Right lung (tissue), 5 donors: Measurements from ENCODE around the gene METTL16. TPM values are rescaled to one million over a fixed set of nuclear protein-coding genes. Genes with fewer than 3 reads are reported as not detected.

Experiments
- polyA plus RNA-seq, 5 donors: library from polyadenylated mRNA; unstranded; fragments of 120-200 nt; gene quantifications; one replicate each; pipeline versions ENCODE4 v1.2.1 to v1.2.3, GENCODE V29; 2013; ENCODE audit warnings: inconsistent platforms in 1 of 5, low replicate concordance in 1 of 5; ENCODE audit not compliant: insufficient read length in 5 of 5, insufficient read depth in 1 of 5

METTL16 gene
- polyA plus RNA-seq, 5 donors, result 36.2 to 44.9 (median 38.7) TPM

Other genes starting within 250 kb of the METTL16 start
- 10 to 100 TPM; 30.9 to 42.6 (median 35.7) TPM for gene SMG6, start 208.1 kb downstream of the METTL16 start, polyA plus RNA-seq
- 10 to 100 TPM; 21.0 to 25.7 (median 24.7) TPM for gene SRR, start 207.9 kb downstream of the METTL16 start, polyA plus RNA-seq
- 10 to 100 TPM; 29.8 to 39.1 (median 36.0) TPM for gene TSR1, start 175.4 kb downstream of the METTL16 start, polyA plus RNA-seq
- 100 to 1,000 TPM in 1 of 5 donors, 10 to 100 TPM in 4; 68.8 to 103 (median 86.9) TPM for gene SGSM2, start 174.4 kb downstream of the METTL16 start, polyA plus RNA-seq
- 10 to 100 TPM; 10.2 to 20.2 (median 12.5) TPM for gene MNT, start 110.8 kb downstream of the METTL16 start, polyA plus RNA-seq
- 100 to 1,000 TPM; 105 to 191 (median 155) TPM for gene PAFAH1B1, start 81.8 kb upstream of the METTL16 start, polyA plus RNA-seq
- gene CLUH, start 199.9 kb upstream of the METTL16 start, polyA plus RNA-seq, result 10 to 100 TPM; 20.5 to 38.6 (median 29.3) TPM
- under 1 TPM; 0.13 to 0.46 (median 0.24) TPM for gene CCDC92B, start 237.8 kb upstream of the METTL16 start, polyA plus RNA-seq